H1 (cell line): ENCODE results near the gene MIF. TPM values are rescaled to one million over a fixed set of nuclear protein-coding genes. Genes with fewer than 3 reads are reported as not detected.
"Not testable (repeated sequence)": the region's sequence is repeated elsewhere in the genome, so short reads cannot be mapped to it uniquely, and the experiment has no call there.

Experiments used
- CTCF ChIA-PET: fragments of 300-600 bp; sonication (Branson Sonifier 250); formaldehyde crosslinking; loops from one replicate; lab custom pipeline; 2021; ENCODE audit not compliant: partially characterized antibody; lab: Charles Lee
- POLR2A ChIA-PET: fragments of 300-600 bp; sonication (Branson Sonifier 250); formaldehyde crosslinking; loops from one replicate; lab custom pipeline; 2021; ENCODE audit warnings: inconsistent platforms; ENCODE audit not compliant: partially characterized antibody; lab: Charles Lee
- DNase-seq, 2 experiments: peaks; one replicate each; pipeline versions ENCODE4 v3.0.0 to v3.0.0-alpha.2; 2010 to 2022; ENCODE audit warnings: low spot score in 2 of 2, low read depth in 1 of 2, mixed read lengths in 1 of 2
- FAIRE-seq: peaks from 2 replicates; lab custom pipeline; 2011; peaks lifted over from hg19 to GRCh38; lab: Jason Lieb, UNC
- H2AFZ ChIP-seq: 2 replicates; pipeline ENCODE4 v1.8.1; 2012; ENCODE audit warnings: low read length, inconsistent platforms
- H2AK5ac ChIP-seq: 2 replicates; pipeline ENCODE4 v1.6.1; 2013; ENCODE audit warnings: low read depth, low read length
- H2BK120ac ChIP-seq: replicated peaks from 2 replicates; pipeline ENCODE3; 2013; ENCODE audit warnings: low read depth, low read length, inconsistent platforms
- H2BK12ac ChIP-seq: 2 replicates; pipeline ENCODE4 v1.6.1; 2013; ENCODE audit warnings: low read depth, low read length
- H2BK15ac ChIP-seq: 2 replicates; pipeline ENCODE4 v1.6.1; 2013; ENCODE audit warnings: low read length
- H2BK20ac ChIP-seq: 2 replicates; pipeline ENCODE4 v1.6.1; 2013; ENCODE audit warnings: low read length
- H2BK5ac ChIP-seq: 2 replicates; pipeline ENCODE4 v1.6.1; 2013; ENCODE audit warnings: low read depth, low read length
- H3K14ac ChIP-seq: 2 replicates; pipeline ENCODE4 v1.6.1; 2013; ENCODE audit warnings: inconsistent platforms; ENCODE audit not compliant: insufficient read length
- H3K18ac ChIP-seq: 2 replicates; pipeline ENCODE4 v1.6.1; 2013; ENCODE audit warnings: low read length; ENCODE audit errors: extremely low read depth
- H3K23ac ChIP-seq: 2 replicates; pipeline ENCODE4 v1.6.1; 2013; ENCODE audit warnings: inconsistent platforms; ENCODE audit not compliant: insufficient read length
- H3K23me2 ChIP-seq: 2 replicates; pipeline ENCODE4 v1.6.1; 2013; ENCODE audit warnings: low read depth, low read length
- H3K27ac ChIP-seq: 2 replicates; pipeline ENCODE4 v1.6.1; 2011; ENCODE audit warnings: low read depth, low read length, inconsistent platforms
- H3K27me3 ChIP-seq, 4 experiments: replicated peaks in 1 of 4; 1 replicate in 1 of 4; 2 replicates in 3 of 4; pipeline versions ENCODE4 v1.6.1 to v1.8.1; 2011 to 2013; ENCODE audit warnings: low read length in 3 of 4, mild to moderate bottlenecking in 3 of 4, inconsistent platforms in 2 of 4, mixed read lengths in 2 of 4, moderate library complexity in 1 of 4; ENCODE audit not compliant: control insufficient read depth in 3 of 4, insufficient read depth in 3 of 4; ENCODE audit errors: extremely low read depth in 1 of 4
- H3K36me3 ChIP-seq, 4 experiments: 2 replicates each; pipeline versions ENCODE4 v1.6.1 to v1.8.1; 2011 to 2013; ENCODE audit warnings: mild to moderate bottlenecking in 4 of 4, low read length in 3 of 4, moderate library complexity in 2 of 4, control low read depth in 1 of 4, inconsistent platforms in 1 of 4; ENCODE audit not compliant: insufficient read depth in 4 of 4, control insufficient read depth in 2 of 4
- H3K4ac ChIP-seq: replicated peaks from 2 replicates; pipeline ENCODE3; 2013; ENCODE audit warnings: low read length, low read depth, mixed read lengths, inconsistent platforms; ENCODE audit not compliant: insufficient read length
- H3K4me1 ChIP-seq, 4 experiments: replicated peaks in 1 of 4; 1 replicate in 1 of 4; 2 replicates in 3 of 4; pipeline versions ENCODE4 v1.6.1 to v1.8.1; 2011 to 2013; ENCODE audit warnings: low read length in 3 of 4, inconsistent platforms in 2 of 4, mixed read lengths in 1 of 4; ENCODE audit not compliant: insufficient read depth in 4 of 4, control insufficient read depth in 3 of 4
- H3K4me2 ChIP-seq, 2 experiments: 2 replicates each; pipeline versions ENCODE4 v1.6.1 to v1.8.1; 2011 to 2013; ENCODE audit warnings: low read depth in 2 of 2, low read length in 2 of 2, control low read depth in 1 of 2, inconsistent platforms in 1 of 2, mild to moderate bottlenecking in 1 of 2; ENCODE audit not compliant: insufficient read depth in 1 of 2
- H3K4me3 ChIP-seq, 4 experiments: fragments of 200-600, 300-600 bp in 1 of 4; sonication (generic), shearing (Covaris generic), sonication (Bioruptor Twin) in 1 of 4; 2 replicates each; pipeline versions ENCODE4 v1.5.1 to v1.8.1; 2011 to 2016; ENCODE audit warnings: low read length in 4 of 4, low read depth in 3 of 4, control low read depth in 2 of 4, inconsistent platforms in 2 of 4, mild to moderate bottlenecking in 2 of 4, mixed read lengths in 1 of 4, moderate library complexity in 1 of 4; ENCODE audit not compliant: insufficient read depth in 2 of 4; ENCODE audit errors: extremely low read depth in 1 of 4
- H3K56ac ChIP-seq: replicated peaks from 2 replicates; pipeline ENCODE3; 2013; ENCODE audit warnings: low read depth, mild to moderate bottlenecking, mixed read lengths, low read length, inconsistent platforms; ENCODE audit not compliant: insufficient read length
- H3K79me1 ChIP-seq: 2 replicates; pipeline ENCODE4 v1.6.1; 2013; ENCODE audit warnings: low read depth, low read length, control low read depth
- H3K79me2 ChIP-seq, 2 experiments: 2 replicates each; pipeline versions ENCODE4 v1.6.1 to v1.8.1; 2012 to 2013; ENCODE audit warnings: low read length in 2 of 2, mild to moderate bottlenecking in 2 of 2, inconsistent platforms in 1 of 2; ENCODE audit not compliant: insufficient read depth in 2 of 2, control insufficient read depth in 1 of 2
- H3K9ac ChIP-seq, 4 experiments: replicated peaks in 1 of 4; 1 replicate in 1 of 4; 2 replicates in 3 of 4; pipeline versions ENCODE4 v1.6.1 to v1.8.1; 2011 to 2013; ENCODE audit warnings: low read depth in 3 of 4, low read length in 3 of 4, control low read depth in 2 of 4, mild to moderate bottlenecking in 2 of 4, moderate library complexity in 2 of 4, inconsistent platforms in 1 of 4; ENCODE audit errors: extremely low read depth in 1 of 4
- H3K9me3 ChIP-seq, 2 experiments: 2 replicates each; pipeline versions ENCODE4 v1.6.1 to v1.8.1; 2012 to 2013; ENCODE audit warnings: mild to moderate bottlenecking in 2 of 2, moderate library complexity in 2 of 2, control low read depth in 1 of 2, inconsistent platforms in 1 of 2, low read depth in 1 of 2, low read length in 1 of 2, mixed read lengths in 1 of 2; ENCODE audit not compliant: insufficient read depth in 2 of 2
- H4K20me1 ChIP-seq, 2 experiments: replicated peaks in 1 of 2; 2 replicates each; pipeline versions ENCODE3 to v1.8.1; 2011 to 2013; ENCODE audit warnings: inconsistent platforms in 2 of 2, low read length in 2 of 2, mild to moderate bottlenecking in 1 of 2; ENCODE audit not compliant: insufficient read depth in 2 of 2, control insufficient read depth in 1 of 2
- H4K5ac ChIP-seq: 2 replicates; pipeline ENCODE4 v1.6.1; 2013; ENCODE audit warnings: low read length, low read depth, mixed read lengths, inconsistent platforms; ENCODE audit not compliant: insufficient read length
- H4K8ac ChIP-seq: 2 replicates; pipeline ENCODE4 v1.8.0; 2013; ENCODE audit warnings: mild to moderate bottlenecking, moderate library complexity, low read length, inconsistent platforms; ENCODE audit not compliant: insufficient read depth; ENCODE audit errors: extremely low read depth
- H4K91ac ChIP-seq: replicated peaks from 2 replicates; pipeline ENCODE3; 2013; ENCODE audit warnings: low read length, mixed read lengths, inconsistent platforms; ENCODE audit not compliant: insufficient read length
- SAP30 ChIP-seq: fragments of 300-600 bp; sonication (generic); IDR thresholded peaks from 2 replicates; pipeline ENCODE4 v1.7.1; 2012; ENCODE audit warnings: low read length, moderate library complexity, mild to moderate bottlenecking, inconsistent platforms; ENCODE audit not compliant: insufficient read depth, insufficient replicate concordance
- SIX5 ChIP-seq: IDR thresholded peaks from 2 replicates; pipeline ENCODE4 v1.6.1; 2011; ENCODE audit warnings: mild to moderate bottlenecking, low read depth, low read length
- WGBS, 2 experiments: shearing (Covaris generic) in 1 of 2; methylation state at CpG; one replicate each; pipeline versions ENCODE4 v1.1.6 to v1.1.7; 2013 to 2015; ENCODE audit warnings: low lambda C conversion rate in 2 of 2, mixed read lengths in 2 of 2, inconsistent platforms in 1 of 2, low coverage in 1 of 2, missing lambda C conversion rate in 1 of 2; ENCODE audit not compliant: insufficient replicate concordance in 2 of 2, insufficient coverage in 1 of 2, insufficient read length in 1 of 2; ENCODE audit errors: extremely low coverage in 1 of 2, missing lambda C conversion rate in 1 of 2; 5-methylcytosine and 5-hydroxymethylcytosine counted together
- polyA plus RNA-seq, 7 experiments: library from polyadenylated mRNA; depleted of rRNA in 3 of 7; stranded (reverse) in 5 of 7; unstranded in 2 of 7; fragments of >200 nt in 5 of 7; fragments of 200-250 nt in 2 of 7; gene quantifications; 1 replicate in 5 of 7; 2 replicates in 1 of 7; 4 replicates in 1 of 7; pipeline versions ENCODE4 v1.2.1 to v1.2.3, GENCODE V29; 2011 to 2013; ENCODE audit warnings: missing spikeins in 2 of 7, mixed read lengths in 2 of 7
- total RNA-seq: library from RNA; stranded (reverse); fragmentation: NEBNext Ultra II Directional; extraction: Animal tissue kit (Norgen Biotek cat#: 25700); gene quantifications from 2 replicates; pipeline ENCODE4 v1.2.1, GENCODE V29; 2021
- TF ChIP-seq, protein P1 (sequence below), 3 experiments: IDR thresholded peaks; 1 replicate in 2 of 3; 2 replicates in 1 of 3; pipeline versions ENCODE4 v1.5.1 to v1.6.1; 2011; ENCODE audit warnings: low read length in 3 of 3, mild to moderate bottlenecking in 3 of 3, inconsistent platforms in 2 of 3, low read depth in 1 of 3, moderate library complexity in 1 of 3; ENCODE audit not compliant: insufficient read depth in 1 of 3; ENCODE audit errors: control extremely low read depth in 1 of 3
- TF ChIP-seq, protein P2 (sequence below): IDR thresholded peaks from 2 replicates; pipeline ENCODE4 v1.6.1; 2011; ENCODE audit warnings: low read depth, mild to moderate bottlenecking, low read length; ENCODE audit not compliant: insufficient read depth

MIF gene
- total and polyA plus RNA-seq, 2 of the 8 experiments (the other 6 are each of a cell fraction or from before 2014, with no cell fraction given): 1,082 to 1,870 TPM

DNA sequence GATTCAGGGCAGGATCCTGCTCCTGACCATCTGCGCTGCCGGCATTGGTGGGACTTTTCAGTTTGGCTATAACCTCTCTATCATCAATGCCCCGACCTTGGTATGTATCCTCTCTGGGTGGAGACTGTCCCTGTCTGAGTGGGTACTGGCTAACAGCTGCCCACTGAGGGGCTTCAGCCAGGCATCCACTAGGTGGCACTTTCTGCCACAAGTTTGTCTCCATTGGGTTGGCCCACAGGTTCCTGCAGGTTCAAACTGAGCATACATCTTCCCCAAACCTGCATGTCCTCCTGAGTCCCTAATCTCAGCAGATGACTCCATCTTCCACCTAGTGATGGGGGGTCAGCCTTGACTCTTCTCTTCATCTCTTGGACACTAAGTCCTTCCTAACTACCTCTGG is 32.1 kb upstream of the MIF start (continued):
- TF ChIP-seq, protein P1, sequence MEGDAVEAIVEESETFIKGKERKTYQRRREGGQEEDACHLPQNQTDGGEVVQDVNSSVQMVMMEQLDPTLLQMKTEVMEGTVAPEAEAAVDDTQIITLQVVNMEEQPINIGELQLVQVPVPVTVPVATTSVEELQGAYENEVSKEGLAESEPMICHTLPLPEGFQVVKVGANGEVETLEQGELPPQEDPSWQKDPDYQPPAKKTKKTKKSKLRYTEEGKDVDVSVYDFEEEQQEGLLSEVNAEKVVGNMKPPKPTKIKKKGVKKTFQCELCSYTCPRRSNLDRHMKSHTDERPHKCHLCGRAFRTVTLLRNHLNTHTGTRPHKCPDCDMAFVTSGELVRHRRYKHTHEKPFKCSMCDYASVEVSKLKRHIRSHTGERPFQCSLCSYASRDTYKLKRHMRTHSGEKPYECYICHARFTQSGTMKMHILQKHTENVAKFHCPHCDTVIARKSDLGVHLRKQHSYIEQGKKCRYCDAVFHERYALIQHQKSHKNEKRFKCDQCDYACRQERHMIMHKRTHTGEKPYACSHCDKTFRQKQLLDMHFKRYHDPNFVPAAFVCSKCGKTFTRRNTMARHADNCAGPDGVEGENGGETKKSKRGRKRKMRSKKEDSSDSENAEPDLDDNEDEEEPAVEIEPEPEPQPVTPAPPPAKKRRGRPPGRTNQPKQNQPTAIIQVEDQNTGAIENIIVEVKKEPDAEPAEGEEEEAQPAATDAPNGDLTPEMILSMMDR (IDR thresholded peaks at IDR 0.05; ENCODE audit: control extremely low read depth in 1 of 3, insufficient read depth in 1 of 3, low read depth in 1 of 3, low read length in 3 of 3): peak; percentile 81 to 84 (median 81)
- TF ChIP-seq SIX5: no peak
- no peak for TF ChIP-seq SAP30
- TF ChIP-seq, protein P2, sequence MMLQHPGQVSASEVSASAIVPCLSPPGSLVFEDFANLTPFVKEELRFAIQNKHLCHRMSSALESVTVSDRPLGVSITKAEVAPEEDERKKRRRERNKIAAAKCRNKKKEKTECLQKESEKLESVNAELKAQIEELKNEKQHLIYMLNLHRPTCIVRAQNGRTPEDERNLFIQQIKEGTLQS: no peak

DNA sequence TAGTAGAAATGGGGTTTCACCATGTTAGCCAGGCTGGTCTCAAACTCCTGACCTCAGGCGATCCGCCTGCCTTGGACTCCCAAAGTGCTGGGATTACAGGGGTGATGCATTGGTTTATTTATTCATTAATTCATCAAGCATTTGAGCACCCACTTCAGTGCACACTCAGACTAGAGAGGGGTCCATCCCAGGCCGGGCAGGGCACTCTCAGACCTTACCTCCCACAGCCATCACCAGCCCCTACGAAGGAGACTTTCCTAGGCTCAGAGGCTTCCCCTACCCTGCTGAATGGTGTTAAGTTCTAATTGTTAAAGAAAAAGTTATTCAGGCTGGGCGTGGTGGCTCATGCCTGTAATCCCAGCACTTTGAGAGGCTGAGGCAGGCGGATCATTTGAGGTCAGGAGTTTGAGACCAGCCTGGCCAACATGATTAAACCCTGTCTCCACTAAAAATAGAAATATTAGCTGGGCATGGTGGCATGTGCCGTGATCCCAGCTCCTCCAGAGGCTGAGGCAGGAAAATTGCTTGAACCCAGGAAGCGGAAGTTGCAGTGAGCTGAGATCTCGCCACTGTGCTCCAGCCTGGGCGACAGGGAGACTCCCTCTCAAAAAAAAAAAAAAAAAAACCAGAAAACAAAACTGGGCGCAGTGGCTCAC is 29.6 kb upstream of the MIF start:
- FAIRE-seq, H3K9me3 ChIP-seq, H2AK5ac ChIP-seq, H3K4me3 ChIP-seq, H3K14ac ChIP-seq, H4K5ac ChIP-seq, H3K18ac ChIP-seq, H3K4me2 ChIP-seq, H2BK20ac ChIP-seq, H3K27ac ChIP-seq, H2BK5ac ChIP-seq, H3K23me2 ChIP-seq, H2BK12ac ChIP-seq, H3K79me2 ChIP-seq, H2BK120ac ChIP-seq, H4K20me1 ChIP-seq, H3K27me3 ChIP-seq, DNase-seq, H3K4me1 ChIP-seq, H3K79me1 ChIP-seq, H4K8ac ChIP-seq, H3K4ac ChIP-seq, H4K91ac ChIP-seq, H2AFZ ChIP-seq, H3K23ac ChIP-seq, H3K56ac ChIP-seq, H3K9ac ChIP-seq, H2BK15ac ChIP-seq: not testable (repeated sequence)
- ChIA-PET POLR2A (interaction anchor here (1.6 to 1.7 kb wide), 2 partner anchors 24 to 30 kb away, joined by 4 to 5 read pairs; partner anchors contain the start of gene MIF), CTCF (interaction anchor here (0.6 to 4.1 kb wide), 10 partner anchors 9 to 308 kb away, joined by 3 to 18 read pairs (median 3); partner anchors contain the start of gene MIF)
- H3K36me3 ChIP-seq: peaks cover 0 to 11% (median 3%) of the 10 kb centered on the region in 4 experiments; a peak in 4 of 8 replicates
- WGBS, 2 experiments: 92% methylated on average over 11 of the region's 11 CpGs; no CpG with 5 or more reads in 1 of the 2 experiments
